Vagina (tissue), 2 donors: Measurements from ENCODE around the gene PCGF3. TPM values are rescaled to one million over a fixed set of nuclear protein-coding genes. Genes with fewer than 3 reads are reported as not detected.
"Not testable (repeated sequence)": the region's sequence is repeated elsewhere in the genome, so short reads cannot be mapped to it uniquely, and the experiment has no call there.

ENCODE experiments used
- DNase-seq, 2 donors: peaks; one replicate each; pipeline ENCODE4 v3.0.0-alpha.2; 2017; ENCODE audit errors: extremely low spot score in 2 of 2
- H3K27ac ChIP-seq: fragments of 200-600 bp; sonication (generic); one replicate; pipeline ENCODE4 v1.5.1; 2019
- H3K27me3 ChIP-seq: fragments of 200-600 bp; sonication (generic); one replicate; pipeline ENCODE4 v1.5.1; 2019
- H3K36me3 ChIP-seq, 2 donors: fragments of 200-600 bp; sonication (generic); one replicate each; pipeline ENCODE4 v1.5.1; 2017 to 2019
- H3K4me1 ChIP-seq: fragments of 200-600 bp; sonication (generic); one replicate; pipeline ENCODE4 v1.5.1; 2019
- H3K4me3 ChIP-seq, 2 donors: fragments of 200-600 bp; sonication (generic); 1 replicate in 1 of 2; 2 replicates in 1 of 2; pipeline ENCODE4 v1.5.1; 2016 to 2019
- H3K9me3 ChIP-seq: fragments of 200-600 bp; sonication (generic); one replicate; pipeline ENCODE4 v1.5.1; 2019
- CTCF ChIP-seq, 3 experiments: fragments of 450-650 bp in 2 of 3; fragments of 200-600 bp in 1 of 3; sonication (generic) in 1 of 3; IDR thresholded peaks; one replicate each; pipeline ENCODE4 v1.5.1; 2017 to 2019; ENCODE audit warnings: antibody characterized with exemption in 3 of 3, mild to moderate bottlenecking in 2 of 3, moderate library complexity in 2 of 3
- POLR2A ChIP-seq, 2 donors: fragments of 450-650 bp; IDR thresholded peaks; one replicate each; pipeline ENCODE4 v1.6.1; 2017; ENCODE audit warnings: antibody characterized with exemption in 2 of 2, mild to moderate bottlenecking in 2 of 2, moderate library complexity in 2 of 2
- POLR2AphosphoS5 ChIP-seq, 2 donors: sonication (generic); formaldehyde crosslinking; IDR thresholded peaks; one replicate each; pipeline ENCODE4 v1.9.0; 2017; ENCODE audit warnings: antibody characterized with exemption in 2 of 2, mild to moderate bottlenecking in 2 of 2, low read depth in 1 of 2; ENCODE audit not compliant: insufficient read depth in 1 of 2
- intact Hi-C: fragments of 100-400 bp; cut with DNase I; formaldehyde crosslinking; loops from one replicate; pipeline ENCODE4 v1.15.1; 2023
- total RNA-seq: library from RNA; depleted of rRNA; stranded (reverse); fragments of >200 nt; gene quantifications from one replicate; pipeline ENCODE4 v1.2.3, GENCODE V29; 2016

The PCGF3 gene
- total RNA-seq, 1 donor from 2014 or later = 64.8 TPM

DNA sequence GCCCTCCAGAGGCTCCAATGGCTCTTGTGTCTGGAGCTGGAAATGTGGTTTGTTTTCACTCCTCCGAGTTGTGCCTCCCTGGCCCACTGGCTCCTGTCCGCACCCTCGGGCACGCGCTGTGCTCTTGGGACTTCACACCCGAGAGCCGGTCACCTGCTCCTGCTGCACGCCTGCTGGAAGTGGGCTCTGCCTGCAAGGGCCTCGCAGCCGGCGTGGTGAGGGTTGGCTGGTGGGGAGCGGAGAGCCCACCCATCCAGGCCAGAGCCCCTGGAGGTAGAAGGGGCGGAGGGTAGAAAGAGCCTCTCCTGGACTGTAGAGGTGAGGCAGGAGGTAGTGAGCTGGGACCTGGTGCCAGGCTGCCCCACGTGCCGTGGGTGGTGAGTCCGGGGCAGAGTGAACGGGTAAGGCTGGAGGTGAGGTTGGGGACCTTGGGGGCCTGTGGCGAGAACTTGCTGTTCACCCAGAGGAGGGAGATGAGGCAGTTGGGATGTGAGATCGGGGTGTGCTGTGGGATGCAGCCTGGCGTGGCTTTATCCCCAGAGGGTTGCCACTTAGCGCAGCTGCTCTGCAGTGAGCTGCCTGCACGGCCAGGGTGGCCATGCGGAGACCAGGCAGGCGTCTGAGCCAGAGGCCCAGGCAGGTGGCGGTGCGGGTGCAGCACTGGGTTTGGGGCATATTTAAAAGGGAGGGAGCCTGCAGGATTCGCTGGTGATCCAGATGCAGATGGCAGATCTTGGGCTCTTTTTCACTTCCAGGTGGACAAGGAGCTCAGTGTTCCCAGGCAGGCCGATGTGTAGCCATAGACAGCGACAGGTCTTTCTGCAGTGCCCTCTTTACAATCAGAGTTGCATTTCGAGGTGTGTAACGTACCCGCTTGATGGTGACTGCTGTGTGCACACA, 48.8 kb downstream of the PCGF3 start:
- intact Hi-C loops = no loop called here
- no peaks in the 10 kb centered on the region for H3K9me3 ChIP-seq
- TF ChIP-seq POLR2A (IDR thresholded peaks at IDR 0.05) (no peak), POLR2AphosphoS5 (IDR thresholded peaks at IDR 0.05; ENCODE audit: insufficient read depth in 1 of 2, low read depth in 1 of 2) (no peak), CTCF (IDR thresholded peaks at IDR 0.05) (no peak)
- no peaks in the 10 kb centered on the region for H3K4me1 ChIP-seq
- H3K27me3 ChIP-seq = no peaks in the 10 kb centered on the region
- peaks cover 0 to 15% of the 10 kb centered on the region in 2 donors for H3K36me3 ChIP-seq
- no peak overlapping the region for H3K4me3 ChIP-seq
- no peak for DNase-seq
- no peak overlapping the region for H3K27ac ChIP-seq

- no peak for TF ChIP-seq POLR2AphosphoS5 (IDR thresholded peaks at IDR 0.05; ENCODE audit: insufficient read depth in 1 of 2, low read depth in 1 of 2)
- no peak for TF ChIP-seq POLR2A (IDR thresholded peaks at IDR 0.05)
- TF ChIP-seq CTCF (IDR thresholded peaks at IDR 0.05) = no peak
- H3K4me1 ChIP-seq = no peaks in the 10 kb centered on the region
- intact Hi-C loops = no loop called here
- peaks cover 0 to 29% of the 10 kb centered on the region in 2 donors for H3K36me3 ChIP-seq
- no peaks in the 10 kb centered on the region for H3K9me3 ChIP-seq
- DNase-seq = no peak
- H3K27me3 ChIP-seq = no peaks in the 10 kb centered on the region
- H3K4me3 ChIP-seq = no peak overlapping the region
- H3K27ac ChIP-seq = no peak overlapping the region
Observed at GRCh38 chr4:757111-757510, 51.5 kb downstream of the PCGF3 start.

DNA sequence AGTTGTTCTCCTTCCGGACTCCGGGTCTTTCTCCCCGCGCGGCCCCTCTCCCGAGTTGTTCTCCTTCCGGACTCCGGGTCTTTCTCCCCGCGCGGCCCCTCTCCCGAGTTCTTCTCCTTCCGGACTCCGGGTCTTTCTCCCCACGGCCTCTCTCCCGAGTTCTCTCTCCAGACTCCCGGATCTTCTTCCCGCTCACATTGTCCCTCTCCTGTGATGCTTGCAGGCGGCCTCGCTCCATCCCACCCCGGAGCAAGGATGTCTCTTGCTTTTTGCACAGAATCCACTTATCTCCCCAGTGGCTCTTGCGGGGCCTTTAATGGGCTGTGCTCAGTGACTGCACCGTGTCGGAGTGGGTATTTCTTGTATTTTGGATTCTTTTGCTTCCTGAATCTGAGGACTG, 54.2 kb downstream of the PCGF3 start:
- intact Hi-C loops, H3K27ac ChIP-seq, DNase-seq, H3K27me3 ChIP-seq, H3K4me1 ChIP-seq, H3K9me3 ChIP-seq, H3K4me3 ChIP-seq: not testable (repeated sequence)
- H3K36me3 ChIP-seq = peaks cover 0 to 45% of the 10 kb centered on the region in 2 donors

GRCh38 chr4:760616-761015, 55.0 kb downstream of the PCGF3 start:
- no peak for DNase-seq
- TF ChIP-seq POLR2AphosphoS5 (IDR thresholded peaks at IDR 0.05; ENCODE audit: insufficient read depth in 1 of 2, low read depth in 1 of 2) (no peak), CTCF (IDR thresholded peaks at IDR 0.05) (no peak), POLR2A (IDR thresholded peaks at IDR 0.05) (no peak)
- Histone ChIP-seq H3K9me3 (no peaks in the 10 kb centered on the region), H3K4me3 (no peak overlapping the region), H3K27me3 (no peaks in the 10 kb centered on the region), H3K36me3 (peaks cover 0 to 50% of the 10 kb centered on the region in 2 donors), H3K4me1 (peaks cover 4% of the 10 kb centered on the region), H3K27ac (no peak overlapping the region)
- intact Hi-C loops = no loop called here

DNA sequence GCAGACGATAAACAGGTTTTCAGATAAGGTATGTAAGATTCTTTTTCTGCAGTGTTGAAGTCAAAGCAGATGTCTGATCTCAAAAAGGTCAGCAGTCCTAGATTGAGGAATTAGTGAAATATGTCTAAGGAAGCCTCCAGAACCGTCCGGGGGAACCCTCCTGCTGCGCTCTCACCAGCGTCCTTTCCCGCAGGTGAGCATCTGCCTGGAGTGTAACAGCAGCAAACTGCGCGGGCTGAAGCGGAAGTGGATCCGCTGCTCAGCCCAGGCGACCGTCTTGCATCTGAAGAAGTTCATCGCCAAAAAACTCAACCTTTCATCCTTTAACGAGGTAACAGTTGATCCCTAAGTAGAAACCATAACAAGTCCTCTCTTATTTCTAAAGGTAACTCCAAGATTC, 55.5 kb downstream of the PCGF3 start:
- Histone ChIP-seq H3K4me1 (peaks cover 7% of the 10 kb centered on the region), H3K9me3 (no peaks in the 10 kb centered on the region), H3K4me3 (no peak overlapping the region), H3K27ac (no peak overlapping the region), H3K27me3 (no peaks in the 10 kb centered on the region), H3K36me3 (peaks cover 0 to 55% of the 10 kb centered on the region in 2 donors)
- DNase-seq = no peak
- TF ChIP-seq CTCF (IDR thresholded peaks at IDR 0.05) = no peak
- no peak for TF ChIP-seq POLR2AphosphoS5 (IDR thresholded peaks at IDR 0.05; ENCODE audit: insufficient read depth in 1 of 2, low read depth in 1 of 2)
- no peak for TF ChIP-seq POLR2A (IDR thresholded peaks at IDR 0.05)
- intact Hi-C loops = no loop called here
